ENCODE data around the gene COX6B2.
A peak's percentile ranks its signal among the peaks of the same experiment; 100 is the strongest.
"Not testable (repeated sequence)": the region's sequence is repeated elsewhere in the genome, so short reads cannot be mapped to it uniquely, and the experiment has no call there.

The COX6B2 gene

GRCh38 chr19:55341595-55342531, 12.7 kb downstream of the COX6B2 start:
- DNase-seq = no peak

GRCh38 chr19:55341171-55341588, 13.3 kb downstream of the COX6B2 start:
- peak; percentile 56 to 59 for DNase-seq

GRCh38 chr19:55340784-55341147, 13.8 kb downstream of the COX6B2 start:
- DNase-seq = peak in 1 of 2 donors; percentile 28

- DNase-seq = peak in 1 of 2 donors; percentile 40
Measured at GRCh38 chr19:55339889-55340783, 14.4 kb downstream of the COX6B2 start.

GRCh38 chr19:55339105-55339888, 15.2 kb downstream of the COX6B2 start, which contains the start of gene KMT5C:
Gene KMT5C, plus strand, starts transcription at chr19:55339876. Its CDS starts 2,061 bp downstream, at chr19:55341937.
- DNase-seq = peak; percentile 100

GRCh38 chr19:55336101-55336500, 18.4 kb downstream of the COX6B2 start:
- no peak for DNase-seq

- DNase-seq = no peak
Measured at GRCh38 chr19:55333870-55334269, 20.6 kb downstream of the COX6B2 start.

- not testable (repeated sequence) for DNase-seq
Measured at GRCh38 chr19:55329791-55330190, 24.7 kb downstream of the COX6B2 start.

- peak in 1 of 2 donors; percentile 31 for DNase-seq
Measured at GRCh38 chr19:55328774-55329318, 25.7 kb downstream of the COX6B2 start.

- DNase-seq = no peak
Measured at GRCh38 chr19:55325172-55325571, 29.3 kb downstream of the COX6B2 start, which contains the start of gene TMEM150B. Gene TMEM150B, minus strand, starts transcription at chr19:55325341. Its CDS starts 4,305 bp downstream, at chr19:55321036.

- DNase-seq = no peak
Measured at GRCh38 chr19:55324662-55325061, 29.9 kb downstream of the COX6B2 start.

- no peak for DNase-seq
Measured at GRCh38 chr19:55322204-55322885, 32.2 kb downstream of the COX6B2 start.

GRCh38 chr19:55321466-55322137, 32.9 kb downstream of the COX6B2 start:
- DNase-seq = no peak

GRCh38 chr19:55320844-55321419, 33.6 kb downstream of the COX6B2 start:
- no peak for DNase-seq

- DNase-seq = no peak
Measured at GRCh38 chr19:55319785-55320184, 34.7 kb downstream of the COX6B2 start.

- no peak for DNase-seq
Measured at GRCh38 chr19:55316646-55317045, 37.9 kb downstream of the COX6B2 start.

GRCh38 chr19:55315956-55316525, 38.5 kb downstream of the COX6B2 start:
- no peak for DNase-seq

- DNase-seq = no peak
Measured at GRCh38 chr19:55314396-55314795, 40.1 kb downstream of the COX6B2 start.

- DNase-seq = no peak
Measured at GRCh38 chr19:55312621-55313512, 41.7 kb downstream of the COX6B2 start.

Data from CD4-positive, alpha-beta T cell treated with Interleukin-4 for 1 hour (primary cell).